SU-DHL-6 (cell line): ENCODE data around the gene ZNF311.
"Not testable (repeated sequence)": the region's sequence is repeated elsewhere in the genome, so short reads cannot be mapped to it uniquely, and the experiment has no call there.

Experiments used
- H2AFZ ChIP-seq: fragments of 200-600 bp; sonication (generic); 2 replicates; pipeline ENCODE4 v1.6.1; 2014; ENCODE audit warnings: low read depth, mild to moderate bottlenecking, moderate library complexity, mixed read lengths, antibody characterized with exemption, low read length; ENCODE audit not compliant: severe bottlenecking
- H3F3A ChIP-seq: fragments of 200-600 bp; shearing (Covaris generic); 2 replicates; pipeline ENCODE4 v1.6.0; 2016; ENCODE audit warnings: antibody characterized with exemption, mild to moderate bottlenecking; ENCODE audit not compliant: insufficient read depth
- H3K27ac ChIP-seq: fragments of 200-600 bp; sonication (generic); 2 replicates; pipeline ENCODE4 v1.5.1; 2016; ENCODE audit warnings: low read depth, mild to moderate bottlenecking, low read length, moderate library complexity, mixed read lengths
- H3K27me3 ChIP-seq: fragments of 200-600 bp; sonication (generic), shearing (Covaris generic); 2 replicates; pipeline ENCODE4 v1.6.0; 2014; ENCODE audit warnings: mild to moderate bottlenecking, low read length
- H3K36me3 ChIP-seq: fragments of 200-600 bp; sonication (generic); 2 replicates; pipeline ENCODE4 v1.6.1; 2014; ENCODE audit warnings: mild to moderate bottlenecking, low read length, mixed read lengths
- H3K4me2 ChIP-seq: fragments of 300-600, 200-600 bp; shearing (Covaris generic), sonication (generic); 2 replicates; pipeline ENCODE4 v1.6.0; 2014; ENCODE audit warnings: low read length, low read depth, mild to moderate bottlenecking; ENCODE audit not compliant: poor library complexity, severe bottlenecking
- H3K4me3 ChIP-seq: fragments of 200-600 bp; sonication (generic); 2 replicates; pipeline ENCODE4 v1.5.1; 2014; ENCODE audit warnings: antibody characterized with exemption, low read length, mild to moderate bottlenecking, mixed read lengths; ENCODE audit not compliant: insufficient read depth, poor library complexity, severe bottlenecking
- H3K79me2 ChIP-seq: fragments of 200-600 bp; sonication (generic); 2 replicates; pipeline ENCODE4 v1.6.1; 2014; ENCODE audit warnings: mild to moderate bottlenecking, low read length, moderate library complexity; ENCODE audit not compliant: insufficient read depth
- H3K9ac ChIP-seq: fragments of 200-600 bp; sonication (generic); 2 replicates; pipeline ENCODE4 v1.7.0; 2014; ENCODE audit warnings: mild to moderate bottlenecking, low read length
- H3K9me2 ChIP-seq: fragments of 200-600 bp; sonication (generic); replicated peaks from 2 replicates; pipeline ENCODE4 v1.6.1; 2014; ENCODE audit warnings: low read length; ENCODE audit not compliant: insufficient read depth
- H3K9me3 ChIP-seq: fragments of 200-600 bp; sonication (generic); 2 replicates; pipeline ENCODE4 v1.6.1; 2014; ENCODE audit warnings: low read length, mixed read lengths; ENCODE audit not compliant: insufficient read depth
- H4K20me1 ChIP-seq: fragments of 200-600 bp; sonication (generic); 2 replicates; pipeline ENCODE4 v1.6.1; 2014; ENCODE audit warnings: low read depth, mild to moderate bottlenecking, antibody characterized with exemption, low read length, moderate library complexity, mixed read lengths
- EZH2phosphoT487 ChIP-seq: fragments of 200-600 bp; sonication (generic), shearing (Covaris generic); conservative IDR thresholded peaks from 2 replicates; pipeline ENCODE4 v1.6.1; 2018; ENCODE audit warnings: mild to moderate bottlenecking, antibody characterized with exemption, low read length, moderate library complexity, mixed read lengths
- TF ChIP-seq, protein P1 (sequence below): fragments of 200-600 bp; sonication (generic); IDR thresholded peaks from one replicate; pipeline ENCODE4 v1.5.1; 2017; ENCODE audit warnings: antibody characterized with exemption, mild to moderate bottlenecking, low read length, moderate library complexity; ENCODE audit not compliant: insufficient read depth, poor library complexity, severe bottlenecking

ZNF311 gene

DNA sequence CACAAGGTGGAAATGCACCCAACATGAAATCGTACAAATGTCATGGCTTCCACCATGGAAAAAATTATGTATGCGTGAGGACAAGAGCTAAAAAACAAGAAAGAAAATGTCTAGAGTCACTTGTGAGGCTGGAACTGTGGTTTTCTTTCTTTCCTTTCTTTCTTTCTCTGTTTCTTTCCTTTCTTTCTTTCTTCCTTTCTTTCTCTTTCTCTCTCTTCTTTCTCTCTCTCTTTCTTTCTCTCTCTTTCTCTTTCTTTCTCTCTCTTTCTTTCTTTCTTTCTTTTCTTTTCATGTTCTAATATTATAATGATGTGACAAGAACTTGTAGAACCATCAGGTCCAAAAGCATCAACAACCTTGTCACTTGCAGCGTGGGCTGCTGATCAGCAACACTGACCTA is 28.4 kb downstream of the ZNF311 start:
- H3K4me2 ChIP-seq, result peak overlapping the region; percentile 31
- no peak overlapping the region for H3K27ac ChIP-seq
- no peaks in the 10 kb centered on the region for H3K79me2 ChIP-seq
- H4K20me1 ChIP-seq, result no peaks in the 10 kb centered on the region
- H3K9me2 ChIP-seq, result no peaks in the 10 kb centered on the region
- no peak for TF ChIP-seq EZH2phosphoT487
- TF ChIP-seq, protein P1, sequence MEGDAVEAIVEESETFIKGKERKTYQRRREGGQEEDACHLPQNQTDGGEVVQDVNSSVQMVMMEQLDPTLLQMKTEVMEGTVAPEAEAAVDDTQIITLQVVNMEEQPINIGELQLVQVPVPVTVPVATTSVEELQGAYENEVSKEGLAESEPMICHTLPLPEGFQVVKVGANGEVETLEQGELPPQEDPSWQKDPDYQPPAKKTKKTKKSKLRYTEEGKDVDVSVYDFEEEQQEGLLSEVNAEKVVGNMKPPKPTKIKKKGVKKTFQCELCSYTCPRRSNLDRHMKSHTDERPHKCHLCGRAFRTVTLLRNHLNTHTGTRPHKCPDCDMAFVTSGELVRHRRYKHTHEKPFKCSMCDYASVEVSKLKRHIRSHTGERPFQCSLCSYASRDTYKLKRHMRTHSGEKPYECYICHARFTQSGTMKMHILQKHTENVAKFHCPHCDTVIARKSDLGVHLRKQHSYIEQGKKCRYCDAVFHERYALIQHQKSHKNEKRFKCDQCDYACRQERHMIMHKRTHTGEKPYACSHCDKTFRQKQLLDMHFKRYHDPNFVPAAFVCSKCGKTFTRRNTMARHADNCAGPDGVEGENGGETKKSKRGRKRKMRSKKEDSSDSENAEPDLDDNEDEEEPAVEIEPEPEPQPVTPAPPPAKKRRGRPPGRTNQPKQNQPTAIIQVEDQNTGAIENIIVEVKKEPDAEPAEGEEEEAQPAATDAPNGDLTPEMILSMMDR, result no peak
- H3K9ac ChIP-seq, result no peak overlapping the region
- no peak overlapping the region for H2AFZ ChIP-seq
- no peaks in the 10 kb centered on the region for H3K36me3 ChIP-seq
- H3K4me3 ChIP-seq, result no peak overlapping the region
- peaks cover 11% of the 10 kb centered on the region; the same call in 1 of the 2 replicates for H3F3A ChIP-seq
- H3K9me3 ChIP-seq, result no peaks in the 10 kb centered on the region
- no peaks in the 10 kb centered on the region for H3K27me3 ChIP-seq

DNA sequence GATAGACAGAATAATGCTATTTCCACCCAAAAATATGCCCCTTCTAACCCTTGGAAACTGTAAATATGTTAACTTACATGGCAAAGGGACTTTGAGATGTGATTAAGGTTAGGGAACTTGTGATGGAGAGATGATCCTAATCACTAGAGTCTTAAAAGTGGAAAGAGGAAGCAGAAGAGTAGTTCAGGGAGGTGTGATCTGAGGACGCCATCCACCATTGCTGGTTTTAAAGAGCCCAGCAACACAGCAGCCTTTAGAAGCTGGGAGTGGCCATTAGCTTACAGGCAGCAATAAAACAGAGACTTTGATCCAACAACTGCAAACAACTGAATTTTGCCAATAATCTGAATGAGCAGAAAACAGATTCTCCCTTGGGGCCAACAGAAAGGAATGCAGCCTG is 30.6 kb downstream of the ZNF311 start:
- Histone ChIP-seq H3K4me2 (no peak overlapping the region), H3K9me3 (no peaks in the 10 kb centered on the region), H3K9ac (no peak overlapping the region), H3F3A (no peaks in the 10 kb centered on the region), H3K27me3 (no peaks in the 10 kb centered on the region), H3K9me2 (no peaks in the 10 kb centered on the region), H3K4me3 (no peak overlapping the region), H2AFZ (no peak overlapping the region), H4K20me1 (no peaks in the 10 kb centered on the region), H3K36me3 (no peaks in the 10 kb centered on the region), H3K79me2 (no peaks in the 10 kb centered on the region), H3K27ac (no peak overlapping the region)
- TF ChIP-seq, protein P1, result no peak
- TF ChIP-seq EZH2phosphoT487, result no peak

DNA sequence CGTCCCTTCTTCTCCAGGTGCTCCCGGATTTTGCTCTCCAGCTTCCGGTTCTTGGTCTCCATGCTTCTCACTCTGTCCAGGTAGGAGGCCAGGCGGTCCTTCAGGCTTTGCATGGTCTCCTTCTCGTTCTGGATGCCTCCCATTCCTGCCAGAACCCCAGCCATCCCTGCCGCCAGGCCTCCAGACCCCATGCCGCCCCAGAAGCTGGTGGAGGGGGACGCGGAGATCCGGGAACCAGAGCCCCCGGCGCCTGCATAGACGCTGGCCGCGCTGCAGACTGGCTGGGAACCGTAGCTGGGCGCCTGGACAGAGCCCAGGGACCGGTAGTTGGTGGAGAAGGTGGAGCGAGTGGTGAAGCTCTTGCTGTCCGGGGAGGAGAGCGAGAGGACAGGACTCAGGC is 35.1 kb downstream of the ZNF311 start:
- H3K27me3 ChIP-seq, H4K20me1 ChIP-seq, H3K4me3 ChIP-seq, H3K4me2 ChIP-seq, H3K36me3 ChIP-seq, H2AFZ ChIP-seq, H3K79me2 ChIP-seq, H3K9me3 ChIP-seq, H3K9me2 ChIP-seq, H3F3A ChIP-seq, H3K27ac ChIP-seq, H3K9ac ChIP-seq: not testable (repeated sequence)

DNA sequence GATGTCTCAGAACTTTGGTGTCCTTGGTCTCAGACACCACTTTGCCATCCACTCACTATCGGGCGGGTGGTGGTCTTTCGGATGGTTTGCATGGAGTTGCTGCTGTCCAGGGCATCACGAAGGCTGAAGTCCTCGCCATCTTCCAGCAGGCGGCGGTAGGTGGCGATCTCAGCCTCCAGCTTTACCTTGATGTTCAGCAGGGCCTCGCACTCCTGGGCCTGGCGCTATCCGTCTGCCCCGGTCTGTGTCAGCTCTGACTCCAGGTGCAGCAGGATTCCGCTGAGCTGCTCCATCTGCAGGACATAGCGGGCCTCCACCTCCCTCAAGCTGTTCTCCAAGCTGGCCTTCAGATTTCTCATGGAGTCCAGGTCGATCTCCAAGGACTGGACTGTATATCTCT is 36.0 kb downstream of the ZNF311 start:
- H3K9me3 ChIP-seq, result no peaks in the 10 kb centered on the region; the same call in 1 of the 2 replicates
- no peaks in the 10 kb centered on the region for H3K36me3 ChIP-seq
- H3F3A ChIP-seq, result no peaks in the 10 kb centered on the region
- no peaks in the 10 kb centered on the region for H3K9me2 ChIP-seq
- TF ChIP-seq, protein P1, result no peak
- TF ChIP-seq EZH2phosphoT487, result no peak
- H2AFZ ChIP-seq, result no peak overlapping the region
- H4K20me1 ChIP-seq, result no peaks in the 10 kb centered on the region
- no peak overlapping the region for H3K4me3 ChIP-seq
- no peak overlapping the region for H3K4me2 ChIP-seq
- no peaks in the 10 kb centered on the region for H3K27me3 ChIP-seq
- H3K79me2 ChIP-seq, result no peaks in the 10 kb centered on the region
- H3K27ac ChIP-seq, result no peak overlapping the region
- no peak overlapping the region for H3K9ac ChIP-seq
